H1 (cell line): ENCODE measurements around the gene YPEL2. TPM values are rescaled to one million over a fixed set of nuclear protein-coding genes. Genes with fewer than 3 reads are reported as not detected.

Experiments
- CTCF ChIA-PET: fragments of 300-600 bp; sonication (Branson Sonifier 250); formaldehyde crosslinking; loops from one replicate; lab custom pipeline; 2021; ENCODE audit not compliant: partially characterized antibody; lab: Charles Lee
- POLR2A ChIA-PET: fragments of 300-600 bp; sonication (Branson Sonifier 250); formaldehyde crosslinking; loops from one replicate; lab custom pipeline; 2021; ENCODE audit warnings: inconsistent platforms; ENCODE audit not compliant: partially characterized antibody; lab: Charles Lee
- DNase-seq, 2 experiments: peaks; one replicate each; pipeline versions ENCODE4 v3.0.0 to v3.0.0-alpha.2; 2010 to 2022; ENCODE audit warnings: low spot score in 2 of 2, low read depth in 1 of 2, mixed read lengths in 1 of 2
- FAIRE-seq: peaks from 2 replicates; lab custom pipeline; 2011; peaks lifted over from hg19 to GRCh38; lab: Jason Lieb, UNC
- H2AFZ ChIP-seq: 2 replicates; pipeline ENCODE4 v1.8.1; 2012; ENCODE audit warnings: low read length, inconsistent platforms
- H2AK5ac ChIP-seq: 2 replicates; pipeline ENCODE4 v1.6.1; 2013; ENCODE audit warnings: low read depth, low read length
- H2BK120ac ChIP-seq: replicated peaks from 2 replicates; pipeline ENCODE3; 2013; ENCODE audit warnings: low read depth, low read length, inconsistent platforms
- H2BK12ac ChIP-seq: 2 replicates; pipeline ENCODE4 v1.6.1; 2013; ENCODE audit warnings: low read depth, low read length
- H2BK15ac ChIP-seq: 2 replicates; pipeline ENCODE4 v1.6.1; 2013; ENCODE audit warnings: low read length
- H2BK20ac ChIP-seq: 2 replicates; pipeline ENCODE4 v1.6.1; 2013; ENCODE audit warnings: low read length
- H2BK5ac ChIP-seq: 2 replicates; pipeline ENCODE4 v1.6.1; 2013; ENCODE audit warnings: low read depth, low read length
- H3K14ac ChIP-seq: 2 replicates; pipeline ENCODE4 v1.6.1; 2013; ENCODE audit warnings: inconsistent platforms; ENCODE audit not compliant: insufficient read length
- H3K18ac ChIP-seq: 2 replicates; pipeline ENCODE4 v1.6.1; 2013; ENCODE audit warnings: low read length; ENCODE audit errors: extremely low read depth
- H3K23ac ChIP-seq: 2 replicates; pipeline ENCODE4 v1.6.1; 2013; ENCODE audit warnings: inconsistent platforms; ENCODE audit not compliant: insufficient read length
- H3K23me2 ChIP-seq: 2 replicates; pipeline ENCODE4 v1.6.1; 2013; ENCODE audit warnings: low read depth, low read length
- H3K27ac ChIP-seq: 2 replicates; pipeline ENCODE4 v1.6.1; 2011; ENCODE audit warnings: low read depth, low read length, inconsistent platforms
- H3K27me3 ChIP-seq, 4 experiments: replicated peaks in 1 of 4; 1 replicate in 1 of 4; 2 replicates in 3 of 4; pipeline versions ENCODE4 v1.6.1 to v1.8.1; 2011 to 2013; ENCODE audit warnings: low read length in 3 of 4, mild to moderate bottlenecking in 3 of 4, inconsistent platforms in 2 of 4, mixed read lengths in 2 of 4, moderate library complexity in 1 of 4; ENCODE audit not compliant: control insufficient read depth in 3 of 4, insufficient read depth in 3 of 4; ENCODE audit errors: extremely low read depth in 1 of 4
- H3K36me3 ChIP-seq, 4 experiments: 2 replicates each; pipeline versions ENCODE4 v1.6.1 to v1.8.1; 2011 to 2013; ENCODE audit warnings: mild to moderate bottlenecking in 4 of 4, low read length in 3 of 4, moderate library complexity in 2 of 4, control low read depth in 1 of 4, inconsistent platforms in 1 of 4; ENCODE audit not compliant: insufficient read depth in 4 of 4, control insufficient read depth in 2 of 4
- H3K4ac ChIP-seq: replicated peaks from 2 replicates; pipeline ENCODE3; 2013; ENCODE audit warnings: low read length, low read depth, mixed read lengths, inconsistent platforms; ENCODE audit not compliant: insufficient read length
- H3K4me1 ChIP-seq, 4 experiments: replicated peaks in 1 of 4; 1 replicate in 1 of 4; 2 replicates in 3 of 4; pipeline versions ENCODE4 v1.6.1 to v1.8.1; 2011 to 2013; ENCODE audit warnings: low read length in 3 of 4, inconsistent platforms in 2 of 4, mixed read lengths in 1 of 4; ENCODE audit not compliant: insufficient read depth in 4 of 4, control insufficient read depth in 3 of 4
- H3K4me2 ChIP-seq, 2 experiments: 2 replicates each; pipeline versions ENCODE4 v1.6.1 to v1.8.1; 2011 to 2013; ENCODE audit warnings: low read depth in 2 of 2, low read length in 2 of 2, control low read depth in 1 of 2, inconsistent platforms in 1 of 2, mild to moderate bottlenecking in 1 of 2; ENCODE audit not compliant: insufficient read depth in 1 of 2
- H3K4me3 ChIP-seq, 4 experiments: fragments of 200-600, 300-600 bp in 1 of 4; sonication (generic), shearing (Covaris generic), sonication (Bioruptor Twin) in 1 of 4; 2 replicates each; pipeline versions ENCODE4 v1.5.1 to v1.8.1; 2011 to 2016; ENCODE audit warnings: low read length in 4 of 4, low read depth in 3 of 4, control low read depth in 2 of 4, inconsistent platforms in 2 of 4, mild to moderate bottlenecking in 2 of 4, mixed read lengths in 1 of 4, moderate library complexity in 1 of 4; ENCODE audit not compliant: insufficient read depth in 2 of 4; ENCODE audit errors: extremely low read depth in 1 of 4
- H3K56ac ChIP-seq: replicated peaks from 2 replicates; pipeline ENCODE3; 2013; ENCODE audit warnings: low read depth, mild to moderate bottlenecking, mixed read lengths, low read length, inconsistent platforms; ENCODE audit not compliant: insufficient read length
- H3K79me1 ChIP-seq: 2 replicates; pipeline ENCODE4 v1.6.1; 2013; ENCODE audit warnings: low read depth, low read length, control low read depth
- H3K79me2 ChIP-seq, 2 experiments: 2 replicates each; pipeline versions ENCODE4 v1.6.1 to v1.8.1; 2012 to 2013; ENCODE audit warnings: low read length in 2 of 2, mild to moderate bottlenecking in 2 of 2, inconsistent platforms in 1 of 2; ENCODE audit not compliant: insufficient read depth in 2 of 2, control insufficient read depth in 1 of 2
- H3K9ac ChIP-seq, 4 experiments: replicated peaks in 1 of 4; 1 replicate in 1 of 4; 2 replicates in 3 of 4; pipeline versions ENCODE4 v1.6.1 to v1.8.1; 2011 to 2013; ENCODE audit warnings: low read depth in 3 of 4, low read length in 3 of 4, control low read depth in 2 of 4, mild to moderate bottlenecking in 2 of 4, moderate library complexity in 2 of 4, inconsistent platforms in 1 of 4; ENCODE audit errors: extremely low read depth in 1 of 4
- H3K9me3 ChIP-seq, 2 experiments: 2 replicates each; pipeline versions ENCODE4 v1.6.1 to v1.8.1; 2012 to 2013; ENCODE audit warnings: mild to moderate bottlenecking in 2 of 2, moderate library complexity in 2 of 2, control low read depth in 1 of 2, inconsistent platforms in 1 of 2, low read depth in 1 of 2, low read length in 1 of 2, mixed read lengths in 1 of 2; ENCODE audit not compliant: insufficient read depth in 2 of 2
- H4K20me1 ChIP-seq, 2 experiments: replicated peaks in 1 of 2; 2 replicates each; pipeline versions ENCODE3 to v1.8.1; 2011 to 2013; ENCODE audit warnings: inconsistent platforms in 2 of 2, low read length in 2 of 2, mild to moderate bottlenecking in 1 of 2; ENCODE audit not compliant: insufficient read depth in 2 of 2, control insufficient read depth in 1 of 2
- H4K5ac ChIP-seq: 2 replicates; pipeline ENCODE4 v1.6.1; 2013; ENCODE audit warnings: low read length, low read depth, mixed read lengths, inconsistent platforms; ENCODE audit not compliant: insufficient read length
- H4K8ac ChIP-seq: 2 replicates; pipeline ENCODE4 v1.8.0; 2013; ENCODE audit warnings: mild to moderate bottlenecking, moderate library complexity, low read length, inconsistent platforms; ENCODE audit not compliant: insufficient read depth; ENCODE audit errors: extremely low read depth
- H4K91ac ChIP-seq: replicated peaks from 2 replicates; pipeline ENCODE3; 2013; ENCODE audit warnings: low read length, mixed read lengths, inconsistent platforms; ENCODE audit not compliant: insufficient read length
- CBX8 ChIP-seq: fragments of 300-800, 300-1000 bp; sonication (generic); IDR thresholded peaks from 2 replicates; pipeline ENCODE4 v1.7.1; 2016; ENCODE audit warnings: low read depth, low read length, borderline replicate concordance
- CEBPB ChIP-seq: IDR thresholded peaks from 2 replicates; pipeline ENCODE4 v1.6.1; 2012; ENCODE audit warnings: low read depth, low read length
- CHD1 ChIP-seq: IDR thresholded peaks from 2 replicates; pipeline ENCODE4 v1.6.1; 2012; ENCODE audit warnings: low read depth, low read length, improper control_type of control experiment
- CTBP2 ChIP-seq: IDR thresholded peaks from 2 replicates; pipeline ENCODE4 v1.7.0; 2011; ENCODE audit warnings: borderline replicate concordance, mild to moderate bottlenecking, moderate library complexity, mixed read lengths, low read length; ENCODE audit not compliant: insufficient read depth, insufficient read length
- MAFK ChIP-seq: IDR thresholded peaks from 2 replicates; pipeline ENCODE4 v1.6.1; 2012; ENCODE audit warnings: low read depth, mild to moderate bottlenecking, improper control_type of control experiment, low read length
- NANOG ChIP-seq: IDR thresholded peaks from 2 replicates; pipeline ENCODE4 v1.6.1; 2011; ENCODE audit warnings: low read length, low read depth, mild to moderate bottlenecking, inconsistent platforms; ENCODE audit not compliant: insufficient read depth, poor library complexity, severe bottlenecking
- NRF1 ChIP-seq: IDR thresholded peaks from 2 replicates; pipeline ENCODE4 v1.6.1; 2011; ENCODE audit warnings: mild to moderate bottlenecking, low read depth, low read length, improper control_type of control experiment
- SIX5 ChIP-seq: IDR thresholded peaks from 2 replicates; pipeline ENCODE4 v1.6.1; 2011; ENCODE audit warnings: mild to moderate bottlenecking, low read depth, low read length
- TCF12 ChIP-seq: IDR thresholded peaks from 2 replicates; pipeline ENCODE4 v1.6.1; 2011; ENCODE audit warnings: low read depth, mild to moderate bottlenecking, low read length
- WGBS, 2 experiments: shearing (Covaris generic) in 1 of 2; methylation state at CpG; one replicate each; pipeline versions ENCODE4 v1.1.6 to v1.1.7; 2013 to 2015; ENCODE audit warnings: low lambda C conversion rate in 2 of 2, mixed read lengths in 2 of 2, inconsistent platforms in 1 of 2, low coverage in 1 of 2, missing lambda C conversion rate in 1 of 2; ENCODE audit not compliant: insufficient replicate concordance in 2 of 2, insufficient coverage in 1 of 2, insufficient read length in 1 of 2; ENCODE audit errors: extremely low coverage in 1 of 2, missing lambda C conversion rate in 1 of 2; 5-methylcytosine and 5-hydroxymethylcytosine counted together
- polyA plus RNA-seq, 7 experiments: library from polyadenylated mRNA; depleted of rRNA in 3 of 7; stranded (reverse) in 5 of 7; unstranded in 2 of 7; fragments of >200 nt in 5 of 7; fragments of 200-250 nt in 2 of 7; gene quantifications; 1 replicate in 5 of 7; 2 replicates in 1 of 7; 4 replicates in 1 of 7; pipeline versions ENCODE4 v1.2.1 to v1.2.3, GENCODE V29; 2011 to 2013; ENCODE audit warnings: missing spikeins in 2 of 7, mixed read lengths in 2 of 7
- total RNA-seq: library from RNA; stranded (reverse); fragmentation: NEBNext Ultra II Directional; extraction: Animal tissue kit (Norgen Biotek cat#: 25700); gene quantifications from 2 replicates; pipeline ENCODE4 v1.2.1, GENCODE V29; 2021
- TF ChIP-seq, protein P1 (sequence below), 3 experiments: IDR thresholded peaks; 1 replicate in 2 of 3; 2 replicates in 1 of 3; pipeline versions ENCODE4 v1.5.1 to v1.6.1; 2011; ENCODE audit warnings: low read length in 3 of 3, mild to moderate bottlenecking in 3 of 3, inconsistent platforms in 2 of 3, low read depth in 1 of 3, moderate library complexity in 1 of 3; ENCODE audit not compliant: insufficient read depth in 1 of 3; ENCODE audit errors: control extremely low read depth in 1 of 3

Gene YPEL2
- total and polyA plus RNA-seq, 2 of the 8 experiments (the other 6 are each of a cell fraction or from before 2014, with no cell fraction given): 1.6 to 3.5 TPM

DNA sequence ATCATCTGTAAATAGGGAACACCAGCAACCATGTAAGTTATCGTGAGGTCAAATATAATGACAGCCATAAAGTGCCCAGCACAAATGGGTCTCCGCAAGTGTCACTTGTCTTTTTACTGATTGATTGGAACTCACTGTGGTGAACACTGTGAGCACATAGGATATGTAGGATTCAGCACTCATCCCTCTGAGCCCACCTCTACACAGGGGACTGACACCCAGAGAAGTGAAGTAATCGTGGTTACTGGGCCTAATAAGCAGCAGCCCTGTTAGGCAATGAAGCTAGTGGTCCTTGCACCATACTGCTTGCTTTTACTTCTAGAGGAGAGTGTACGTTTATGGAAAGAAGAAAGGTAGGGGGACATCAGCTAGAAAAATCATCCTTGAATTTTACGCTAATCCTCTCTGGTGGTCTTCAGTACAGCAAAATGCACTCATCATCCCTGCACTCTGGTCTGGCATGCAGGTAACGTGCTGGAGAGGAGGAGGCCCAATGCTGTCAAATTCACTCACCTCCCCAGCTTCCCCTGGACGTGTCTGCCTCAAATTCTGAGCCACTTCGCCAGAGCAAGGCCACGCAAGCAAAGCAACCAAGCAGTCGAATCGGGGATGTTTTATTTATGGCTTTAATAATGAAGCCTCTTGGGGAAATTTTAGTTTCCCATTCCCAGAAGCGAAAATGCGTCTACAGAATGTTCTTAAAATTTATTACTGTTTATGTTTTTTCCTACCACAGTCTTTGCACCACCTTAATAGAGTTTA is 74.7 kb downstream of the YPEL2 start:
- Histone ChIP-seq H3K14ac (no peak overlapping the region), H3K23me2 (no peaks in the 10 kb centered on the region), H3K79me2 (no peaks in the 10 kb centered on the region), H4K20me1 (no peaks in the 10 kb centered on the region), H3K18ac (no peak overlapping the region), H4K5ac (no peak overlapping the region), H3K27me3 (no peaks in the 10 kb centered on the region), H2BK20ac (no peak overlapping the region), H4K91ac (no peak overlapping the region), H3K27ac (no peak overlapping the region), H3K9ac (no peak overlapping the region), H2AK5ac (no peak overlapping the region), H2BK120ac (no peak overlapping the region), H2BK5ac (no peak overlapping the region), H3K79me1 (no peaks in the 10 kb centered on the region), H3K9me3 (peaks cover 0 to 6% of the 10 kb centered on the region in 2 experiments; a peak in 1 of 4 replicates), H2BK15ac (no peak overlapping the region), H3K36me3 (no peaks in the 10 kb centered on the region; a peak in 1 of 8 replicates), H3K23ac (no peak overlapping the region), H3K4me1 (no peaks in the 10 kb centered on the region), H2BK12ac (no peak overlapping the region), H3K56ac (no peak overlapping the region), H3K4me3 (no peak overlapping the region), H4K8ac (no peak overlapping the region), H2AFZ (no peak overlapping the region), H3K4ac (no peak overlapping the region), H3K4me2 (no peak overlapping the region)
- WGBS, 2 experiments: 90% methylated on average over 13 of the region's 13 CpGs; no CpG with 5 or more reads in 1 of the 2 experiments
- CTCF ChIA-PET: no interaction called here
- POLR2A ChIA-PET: interaction anchor here (0.9 kb wide), 1 partner anchor 14 kb away, joined by 3 read pairs; no protein-coding TSS in a partner anchor
- DNase-seq (no peak), FAIRE-seq (no peak)
- no peak for TF ChIP-seq SIX5
- TF ChIP-seq MAFK: no peak
- TF ChIP-seq CHD1: no peak
- TF ChIP-seq, protein P1, sequence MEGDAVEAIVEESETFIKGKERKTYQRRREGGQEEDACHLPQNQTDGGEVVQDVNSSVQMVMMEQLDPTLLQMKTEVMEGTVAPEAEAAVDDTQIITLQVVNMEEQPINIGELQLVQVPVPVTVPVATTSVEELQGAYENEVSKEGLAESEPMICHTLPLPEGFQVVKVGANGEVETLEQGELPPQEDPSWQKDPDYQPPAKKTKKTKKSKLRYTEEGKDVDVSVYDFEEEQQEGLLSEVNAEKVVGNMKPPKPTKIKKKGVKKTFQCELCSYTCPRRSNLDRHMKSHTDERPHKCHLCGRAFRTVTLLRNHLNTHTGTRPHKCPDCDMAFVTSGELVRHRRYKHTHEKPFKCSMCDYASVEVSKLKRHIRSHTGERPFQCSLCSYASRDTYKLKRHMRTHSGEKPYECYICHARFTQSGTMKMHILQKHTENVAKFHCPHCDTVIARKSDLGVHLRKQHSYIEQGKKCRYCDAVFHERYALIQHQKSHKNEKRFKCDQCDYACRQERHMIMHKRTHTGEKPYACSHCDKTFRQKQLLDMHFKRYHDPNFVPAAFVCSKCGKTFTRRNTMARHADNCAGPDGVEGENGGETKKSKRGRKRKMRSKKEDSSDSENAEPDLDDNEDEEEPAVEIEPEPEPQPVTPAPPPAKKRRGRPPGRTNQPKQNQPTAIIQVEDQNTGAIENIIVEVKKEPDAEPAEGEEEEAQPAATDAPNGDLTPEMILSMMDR (IDR thresholded peaks at IDR 0.05; ENCODE audit: control extremely low read depth in 1 of 3, insufficient read depth in 1 of 3, low read depth in 1 of 3, low read length in 3 of 3): no peak
- no peak for TF ChIP-seq TCF12
- TF ChIP-seq CEBPB: no peak
- no peak for TF ChIP-seq CTBP2
- TF ChIP-seq NANOG: no peak
- TF ChIP-seq CBX8: no peak
- no peak for TF ChIP-seq NRF1
